HK-2 (cell line): ENCODE measurements around the gene PRCC.

ENCODE experiments used
- DNase-seq: peaks from one replicate; pipeline ENCODE4 v3.0.0-alpha.2; 2018; ENCODE audit not compliant: unreplicated experiment

The PRCC gene

GRCh38 chr1:156796340-156797097 is 29.2 kb downstream of the PRCC start:
- peak; percentile 60 for DNase-seq

GRCh38 chr1:156797212-156797871 is 30.0 kb downstream of the PRCC start:
- no peak for DNase-seq

GRCh38 chr1:156801409-156802121 is 34.2 kb downstream of the PRCC start:
- DNase-seq: no peak

- DNase-seq: no peak
Observed at GRCh38 chr1:156802421-156802935, 35.1 kb downstream of the PRCC start.

- DNase-seq: no peak
Observed at GRCh38 chr1:156803086-156803851, 35.9 kb downstream of the PRCC start.

GRCh38 chr1:156804026-156804425 is 36.7 kb downstream of the PRCC start:
- DNase-seq: no peak

- peak; percentile 52 for DNase-seq
Observed at GRCh38 chr1:156804572-156805243, 37.4 kb downstream of the PRCC start.

- DNase-seq: no peak
Observed at GRCh38 chr1:156805766-156806511, 38.6 kb downstream of the PRCC start.

GRCh38 chr1:156806512-156807440 is 39.4 kb downstream of the PRCC start:
- no peak for DNase-seq

GRCh38 chr1:156807627-156808026 is 40.3 kb downstream of the PRCC start:
- no peak for DNase-seq

GRCh38 chr1:156808186-156809030 is 41.1 kb downstream of the PRCC start:
- no peak for DNase-seq

- no peak for DNase-seq
Observed at GRCh38 chr1:156809281-156809680, 41.9 kb downstream of the PRCC start.

GRCh38 chr1:156809711-156810366 is 42.5 kb downstream of the PRCC start:
- DNase-seq: no peak

GRCh38 chr1:156811168-156811567 is 43.8 kb downstream of the PRCC start:
- no peak for DNase-seq

- DNase-seq: no peak
Observed at GRCh38 chr1:156812293-156812990, 45.1 kb downstream of the PRCC start.

GRCh38 chr1:156813298-156813697 is 46.0 kb downstream of the PRCC start:
- DNase-seq: no peak
